DOHH2 (cell line): ENCODE results near the gene KCNIP4.

Experiments used
- H3F3A ChIP-seq: fragments of 200-600 bp; sonication (generic), shearing (Covaris generic); 2 replicates; pipeline ENCODE4 v1.6.0; 2016; ENCODE audit warnings: antibody characterized with exemption, mild to moderate bottlenecking; ENCODE audit not compliant: control insufficient read depth, insufficient read depth
- H3K27ac ChIP-seq: fragments of 200-600 bp; sonication (generic); 2 replicates; pipeline ENCODE4 v1.5.1; 2014; ENCODE audit warnings: low read depth, mild to moderate bottlenecking, low read length, moderate library complexity
- H3K27me3 ChIP-seq: fragments of 200-600 bp; sonication (generic); 2 replicates; pipeline ENCODE4 v1.6.1; 2014; ENCODE audit warnings: mild to moderate bottlenecking, low read length, mixed read lengths; ENCODE audit not compliant: control insufficient read depth
- H3K36me3 ChIP-seq: fragments of 200-600 bp; sonication (generic); 2 replicates; pipeline ENCODE4 v1.6.1; 2014; ENCODE audit warnings: mild to moderate bottlenecking, low read length, moderate library complexity, mixed read lengths; ENCODE audit not compliant: control insufficient read depth
- H3K4me1 ChIP-seq: fragments of 200-600 bp; sonication (generic); 2 replicates; pipeline ENCODE4 v1.6.1; 2014; ENCODE audit warnings: mild to moderate bottlenecking, low read length, mixed read lengths; ENCODE audit not compliant: control insufficient read depth
- H3K4me2 ChIP-seq: fragments of 200-600 bp; sonication (generic); 2 replicates; pipeline ENCODE4 v1.6.0; 2014; ENCODE audit warnings: mild to moderate bottlenecking, low read length, moderate library complexity
- H3K4me3 ChIP-seq: fragments of 200-600 bp; sonication (generic); 2 replicates; pipeline ENCODE4 v1.5.1; 2014; ENCODE audit warnings: mild to moderate bottlenecking, low read length, mixed read lengths
- H3K79me2 ChIP-seq: fragments of 200-600 bp; sonication (generic); 2 replicates; pipeline ENCODE4 v1.6.1; 2014; ENCODE audit warnings: mild to moderate bottlenecking, low read length, mixed read lengths; ENCODE audit not compliant: control insufficient read depth
- H3K9me2 ChIP-seq: fragments of 200-600 bp; sonication (generic); replicated peaks from 2 replicates; pipeline ENCODE4 v1.6.1; 2014; ENCODE audit warnings: mild to moderate bottlenecking, low read length, mixed read lengths; ENCODE audit not compliant: control insufficient read depth
- H3K9me3 ChIP-seq: fragments of 200-600 bp; sonication (generic); 2 replicates; pipeline ENCODE4 v1.6.1; 2014; ENCODE audit warnings: antibody characterized with exemption, low read length, mixed read lengths; ENCODE audit not compliant: control insufficient read depth, insufficient read depth
- H4K20me1 ChIP-seq: fragments of 200-600 bp; sonication (generic); 2 replicates; pipeline ENCODE4 v1.6.0; 2014; ENCODE audit warnings: low read depth, mild to moderate bottlenecking, antibody characterized with exemption, low read length, moderate library complexity; ENCODE audit not compliant: control insufficient read depth, insufficient read depth
- CTCF ChIP-seq: fragments of 200-600 bp; sonication (generic); IDR thresholded peaks from one replicate; pipeline ENCODE4 v1.5.1; 2014; ENCODE audit warnings: antibody characterized with exemption, mild to moderate bottlenecking, low read depth, low read length; ENCODE audit not compliant: poor library complexity, severe bottlenecking
- EZH2phosphoT487 ChIP-seq: fragments of 200-600 bp; sonication (generic); IDR thresholded peaks from 2 replicates; pipeline ENCODE4 v1.6.1; 2017; ENCODE audit warnings: borderline replicate concordance, mild to moderate bottlenecking, antibody characterized with exemption, low read length, moderate library complexity, mixed read lengths

The KCNIP4 gene

GRCh38 chr4:21947791-21948346, 703 bp downstream of the KCNIP4 start:
- Histone ChIP-seq H3K4me2 (no peak overlapping the region), H3F3A (no peaks in the 10 kb centered on the region), H3K9me3 (no peaks in the 10 kb centered on the region), H3K79me2 (no peaks in the 10 kb centered on the region), H3K27me3 (no peaks in the 10 kb centered on the region), H4K20me1 (no peaks in the 10 kb centered on the region), H3K4me1 (no peaks in the 10 kb centered on the region), H3K9me2 (no peaks in the 10 kb centered on the region), H3K4me3 (no peak overlapping the region), H3K27ac (no peak overlapping the region), H3K36me3 (no peaks in the 10 kb centered on the region)
- TF ChIP-seq EZH2phosphoT487 (no peak), CTCF (no peak)

GRCh38 chr4:21946858-21947257, 1.7 kb downstream of the KCNIP4 start:
- Histone ChIP-seq H3K4me3 (no peak overlapping the region), H3K9me2 (no peaks in the 10 kb centered on the region), H3K27me3 (no peaks in the 10 kb centered on the region), H3F3A (no peaks in the 10 kb centered on the region), H3K9me3 (no peaks in the 10 kb centered on the region), H3K4me1 (no peaks in the 10 kb centered on the region), H4K20me1 (no peaks in the 10 kb centered on the region), H3K79me2 (no peaks in the 10 kb centered on the region), H3K36me3 (no peaks in the 10 kb centered on the region), H3K27ac (no peak overlapping the region), H3K4me2 (no peak overlapping the region)
- no peak for TF ChIP-seq CTCF
- TF ChIP-seq EZH2phosphoT487 = no peak

GRCh38 chr4:21921526-21922180, 26.9 kb downstream of the KCNIP4 start:
- Histone ChIP-seq H3K79me2 (no peaks in the 10 kb centered on the region), H3K36me3 (no peaks in the 10 kb centered on the region), H3K4me3 (no peak overlapping the region), H3F3A (no peaks in the 10 kb centered on the region), H4K20me1 (no peaks in the 10 kb centered on the region), H3K27me3 (no peaks in the 10 kb centered on the region), H3K9me3 (no peaks in the 10 kb centered on the region), H3K27ac (no peak overlapping the region), H3K4me1 (no peaks in the 10 kb centered on the region), H3K4me2 (no peak overlapping the region), H3K9me2 (no peaks in the 10 kb centered on the region)
- TF ChIP-seq CTCF (no peak), EZH2phosphoT487 (no peak)

- H3K27me3 ChIP-seq = no peaks in the 10 kb centered on the region
These were observed 32.8 kb downstream of the KCNIP4 start for GRCh38 chr4:21915761-21916160.

More at GRCh38 chr4:21915761-21916160, 32.8 kb downstream of the KCNIP4 start:
- Histone ChIP-seq H3K9me2 (no peaks in the 10 kb centered on the region), H3K36me3 (no peaks in the 10 kb centered on the region), H3K27ac (no peak overlapping the region), H3K4me1 (no peaks in the 10 kb centered on the region), H3K79me2 (no peaks in the 10 kb centered on the region), H3K9me3 (no peaks in the 10 kb centered on the region), H3F3A (no peaks in the 10 kb centered on the region), H3K4me2 (no peak overlapping the region), H3K4me3 (no peak overlapping the region), H4K20me1 (no peaks in the 10 kb centered on the region)
- TF ChIP-seq CTCF (no peak), EZH2phosphoT487 (no peak)
